Stimulated activated CD8-positive, alpha-beta memory T cell treated with anti-CD3 and anti-CD28 coated beads, Interleukin-15, amount 100 ng/mL, for 48 hours (primary cell): ENCODE results near the gene MRPS7.

Source experiments
- DNase-seq, 2 donors: peaks; one replicate each; pipeline ENCODE4 v3.0.0-alpha.2; 2020; ENCODE audit warnings: low read depth in 2 of 2

Gene MRPS7

DNA sequence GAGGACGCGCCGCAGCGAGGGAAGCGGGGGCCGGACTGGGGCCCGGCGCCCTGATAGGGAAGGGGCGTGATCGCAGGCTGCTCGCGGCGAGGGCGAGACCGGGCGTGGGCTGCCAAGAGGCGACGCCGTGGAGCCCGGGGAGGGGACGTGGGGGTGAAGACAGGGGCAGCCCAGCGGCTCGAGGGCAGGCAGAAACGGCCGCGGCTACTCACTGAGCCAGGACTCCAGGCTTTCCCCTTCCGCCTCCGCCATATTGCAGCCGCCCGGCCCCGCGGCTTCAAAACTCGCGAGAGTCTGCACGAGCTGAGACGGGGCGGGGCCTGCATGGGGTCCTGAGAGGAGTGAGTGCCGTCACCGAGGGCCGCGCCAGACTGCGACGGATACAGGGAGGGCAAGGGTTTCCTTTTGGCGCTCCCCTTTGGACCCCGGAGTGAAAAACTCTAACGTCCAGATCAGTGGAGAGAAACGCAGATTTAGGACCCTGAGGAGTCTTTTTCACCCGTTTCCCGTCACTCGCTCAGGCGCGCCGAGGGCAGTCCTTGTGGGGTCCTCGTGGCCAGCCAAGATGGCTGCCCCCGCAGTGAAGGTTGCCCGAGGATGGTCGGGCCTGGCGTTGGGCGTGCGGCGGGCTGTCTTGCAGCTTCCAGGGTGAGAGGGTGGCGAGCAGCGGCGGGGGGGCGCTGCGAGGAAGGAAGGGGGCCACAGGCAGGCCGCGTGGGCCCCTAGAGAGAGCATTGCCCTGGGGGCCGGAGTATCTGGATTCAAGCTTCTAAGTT is at the start of gene MRPS7, which contains the start of gene GGA3:
Gene MRPS7, plus strand, starts transcription at position 544 of the 776 bp plus-strand sequence. Its CDS starts 22 bp downstream, at position 566.
Gene GGA3, minus strand, starts transcription at position 271 of the 776 bp plus-strand sequence. Its CDS starts 19 bp downstream, at position 252.
- DNase-seq: peak; percentile 90 to 92

DNA sequence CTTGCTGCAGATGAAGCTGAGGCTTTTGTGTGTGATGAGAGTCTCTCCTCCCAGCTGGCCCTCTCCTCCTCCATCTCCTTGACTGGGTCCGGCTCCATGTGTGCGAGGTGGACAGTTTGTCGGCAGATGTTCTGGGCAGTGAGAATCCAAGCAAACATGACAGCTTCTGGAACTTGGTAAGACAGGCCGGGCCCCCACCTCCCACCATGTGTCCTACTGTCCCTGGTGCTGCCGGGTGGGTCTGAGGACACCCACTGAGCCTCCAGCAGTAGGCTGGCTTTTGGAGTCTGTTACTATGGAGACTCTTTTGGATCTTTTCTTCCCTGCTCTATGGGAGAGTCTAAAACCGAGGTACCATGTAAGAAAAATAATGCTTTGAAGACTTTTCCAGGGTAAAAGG is 43.5 kb upstream of the MRPS7 start:
- DNase-seq: no peak

DNA sequence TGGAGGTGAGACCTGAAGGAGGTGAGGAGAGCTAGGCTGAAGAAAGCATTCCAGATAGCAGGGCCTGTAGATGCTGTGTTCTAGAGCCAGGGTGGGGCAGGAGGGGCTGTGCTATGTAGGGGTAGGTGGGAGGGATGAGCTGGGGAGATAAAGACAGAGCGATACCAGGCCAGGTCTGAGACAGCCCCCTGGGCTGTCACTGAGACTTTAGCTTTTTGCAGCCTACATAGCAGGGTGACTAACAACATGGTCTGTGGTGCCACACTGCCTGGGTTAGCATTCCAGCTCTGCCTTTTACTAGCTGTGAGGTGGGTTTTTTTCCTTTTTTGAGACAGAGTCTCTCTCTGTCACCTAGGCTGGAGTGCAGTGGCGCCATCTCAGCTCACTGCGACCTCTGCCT is 41.9 kb upstream of the MRPS7 start:
- no peak for DNase-seq

DNA sequence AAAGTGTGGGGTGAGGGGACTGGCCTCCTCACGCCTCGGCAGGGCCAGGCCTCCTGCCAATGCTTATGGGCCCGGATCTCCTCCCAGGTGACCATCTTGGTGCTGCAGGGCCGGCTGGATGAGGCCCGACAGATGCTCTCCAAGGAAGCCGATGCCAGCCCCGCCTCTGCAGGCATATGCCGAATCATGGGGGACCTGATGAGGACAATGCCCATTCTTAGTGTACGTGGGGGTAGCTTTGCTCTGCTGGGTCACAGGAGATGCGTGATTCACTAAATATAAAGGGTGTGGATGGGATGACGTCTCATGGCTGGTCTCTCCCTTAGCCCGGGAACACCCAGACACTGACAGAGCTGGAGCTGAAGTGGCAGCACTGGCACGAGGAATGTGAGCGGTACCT is 36.7 kb upstream of the MRPS7 start:
- DNase-seq: no peak

DNA sequence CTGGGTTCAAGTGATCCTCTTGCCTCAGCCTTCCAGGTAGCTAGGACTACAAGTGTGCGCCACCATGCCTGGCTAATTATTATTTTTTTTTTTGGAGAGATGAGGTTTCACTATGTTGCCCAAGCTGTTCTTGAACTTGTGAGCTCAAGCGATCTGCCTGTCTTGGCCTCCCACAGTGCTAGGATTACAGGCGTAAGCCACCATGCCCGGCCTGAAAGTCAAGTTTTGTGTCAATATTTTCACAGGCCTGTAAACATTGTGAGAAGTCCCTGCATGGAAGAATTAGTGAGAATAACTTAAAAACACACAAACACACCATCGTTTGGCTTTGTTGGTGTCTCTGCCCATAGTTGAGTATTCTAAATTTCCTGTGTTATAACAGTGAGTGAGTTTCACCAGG is 34.0 kb upstream of the MRPS7 start:
- no peak for DNase-seq

DNA sequence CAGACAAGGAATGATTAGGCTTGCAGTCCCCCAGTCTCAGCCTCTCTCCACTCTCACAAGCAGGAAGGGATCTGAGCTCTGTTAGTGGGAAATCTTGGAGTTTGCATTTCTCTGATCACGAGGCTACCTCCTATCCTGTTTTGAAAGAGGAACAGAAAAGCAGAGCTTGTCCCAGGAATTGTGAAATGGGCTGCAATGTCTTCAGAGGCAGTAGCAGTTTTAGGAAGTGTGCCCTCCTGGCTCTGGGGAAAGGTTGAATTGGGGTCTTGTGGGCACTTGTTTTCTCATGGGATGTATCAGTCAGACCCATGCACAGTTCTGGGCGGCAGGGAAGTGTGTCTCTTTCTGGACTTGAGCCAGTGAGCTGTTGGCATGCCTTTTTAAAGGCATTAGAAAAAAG is 33.4 kb upstream of the MRPS7 start:
- no peak for DNase-seq

DNA sequence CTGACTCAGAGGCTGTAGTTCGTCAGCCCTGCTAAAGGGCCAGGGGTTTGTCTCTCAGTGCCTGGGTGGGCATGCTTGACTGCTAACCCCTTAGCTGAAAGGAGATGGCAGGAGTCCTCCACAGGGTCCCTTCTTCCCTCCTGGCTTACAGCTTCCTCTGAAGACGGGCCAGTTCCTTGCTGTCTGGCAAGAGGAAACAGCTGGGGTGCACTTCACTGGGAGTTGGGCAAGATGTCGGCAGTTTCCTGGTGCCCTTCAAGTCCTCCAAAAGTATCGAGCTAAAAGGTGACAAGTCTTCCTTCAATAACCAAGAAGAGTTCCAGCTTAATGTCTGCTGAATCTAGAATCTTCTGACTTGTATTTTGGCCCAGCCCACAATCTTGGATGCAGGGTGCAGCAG is 32.8 kb upstream of the MRPS7 start:
- DNase-seq: no peak

DNA sequence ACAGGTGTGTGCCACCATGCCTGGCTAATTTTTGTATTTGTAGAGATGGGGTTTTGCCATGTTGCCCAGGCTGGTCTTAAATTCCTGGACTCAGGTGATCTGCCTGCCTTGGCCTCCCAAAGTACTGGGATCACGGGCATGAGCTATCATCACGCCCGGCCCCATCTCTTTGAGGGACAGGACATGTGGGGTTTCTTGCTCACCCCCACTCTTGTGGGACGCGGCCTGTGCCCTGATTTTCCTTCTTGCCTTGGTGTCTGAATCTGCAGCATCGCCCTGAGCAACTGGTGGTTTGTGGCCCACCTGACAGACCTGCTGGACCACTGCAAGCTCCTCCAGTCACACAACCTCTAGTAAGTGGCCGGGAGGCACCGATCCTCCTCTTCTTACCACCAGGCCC is 30.6 kb upstream of the MRPS7 start:
- no peak for DNase-seq

DNA sequence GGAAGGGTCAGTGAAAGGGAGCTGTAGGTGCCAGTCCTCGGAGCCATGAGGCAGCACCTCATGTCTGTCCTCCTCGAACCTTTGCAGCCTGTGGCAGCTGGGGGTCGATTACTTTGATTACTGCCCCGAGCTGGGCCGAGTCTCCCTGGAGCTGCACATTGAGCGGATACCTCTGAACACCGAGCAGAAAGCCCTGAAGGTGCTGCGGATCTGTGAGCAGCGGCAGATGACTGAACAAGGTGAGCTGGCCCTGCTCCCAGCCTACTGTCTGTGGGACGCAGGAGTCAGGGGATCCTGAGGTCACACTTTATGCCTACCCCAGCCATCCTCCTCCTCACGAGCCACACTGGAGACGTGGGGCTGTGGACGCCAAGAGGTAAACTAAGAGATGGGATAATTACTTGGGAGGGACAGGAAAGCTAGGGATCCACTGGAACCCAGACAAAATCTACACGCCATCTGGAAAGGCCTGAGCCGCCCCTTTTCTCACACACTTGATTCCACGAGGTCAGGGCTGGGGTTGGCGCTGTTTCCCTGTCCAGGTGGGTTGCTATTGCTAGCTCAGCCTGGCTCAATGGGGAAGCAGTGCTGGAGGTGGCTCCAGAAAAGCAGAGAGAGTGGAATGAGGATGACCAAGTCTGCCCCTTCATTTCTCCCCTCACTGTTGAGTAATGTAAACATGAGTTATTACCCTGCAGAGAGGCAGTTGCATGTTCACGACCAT is 29.8 kb upstream of the MRPS7 start:
- DNase-seq: no peak

DNA sequence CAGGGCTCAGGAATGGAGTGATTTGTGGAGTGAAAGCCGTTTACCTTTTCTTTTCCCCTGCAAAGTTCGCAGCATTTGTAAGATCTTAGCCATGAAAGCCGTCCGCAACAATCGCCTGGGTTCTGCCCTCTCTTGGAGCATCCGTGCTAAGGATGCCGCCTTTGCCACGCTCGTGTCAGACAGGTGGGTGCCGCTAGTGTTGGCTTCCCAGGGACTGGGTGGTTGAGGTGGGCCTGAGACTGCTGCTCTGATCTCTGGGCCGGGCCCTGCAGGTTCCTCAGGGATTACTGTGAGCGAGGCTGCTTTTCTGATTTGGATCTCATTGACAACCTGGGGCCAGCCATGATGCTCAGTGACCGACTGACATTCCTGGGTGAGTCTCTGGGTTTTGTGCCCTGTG is 28.9 kb upstream of the MRPS7 start:
- DNase-seq: no peak

DNA sequence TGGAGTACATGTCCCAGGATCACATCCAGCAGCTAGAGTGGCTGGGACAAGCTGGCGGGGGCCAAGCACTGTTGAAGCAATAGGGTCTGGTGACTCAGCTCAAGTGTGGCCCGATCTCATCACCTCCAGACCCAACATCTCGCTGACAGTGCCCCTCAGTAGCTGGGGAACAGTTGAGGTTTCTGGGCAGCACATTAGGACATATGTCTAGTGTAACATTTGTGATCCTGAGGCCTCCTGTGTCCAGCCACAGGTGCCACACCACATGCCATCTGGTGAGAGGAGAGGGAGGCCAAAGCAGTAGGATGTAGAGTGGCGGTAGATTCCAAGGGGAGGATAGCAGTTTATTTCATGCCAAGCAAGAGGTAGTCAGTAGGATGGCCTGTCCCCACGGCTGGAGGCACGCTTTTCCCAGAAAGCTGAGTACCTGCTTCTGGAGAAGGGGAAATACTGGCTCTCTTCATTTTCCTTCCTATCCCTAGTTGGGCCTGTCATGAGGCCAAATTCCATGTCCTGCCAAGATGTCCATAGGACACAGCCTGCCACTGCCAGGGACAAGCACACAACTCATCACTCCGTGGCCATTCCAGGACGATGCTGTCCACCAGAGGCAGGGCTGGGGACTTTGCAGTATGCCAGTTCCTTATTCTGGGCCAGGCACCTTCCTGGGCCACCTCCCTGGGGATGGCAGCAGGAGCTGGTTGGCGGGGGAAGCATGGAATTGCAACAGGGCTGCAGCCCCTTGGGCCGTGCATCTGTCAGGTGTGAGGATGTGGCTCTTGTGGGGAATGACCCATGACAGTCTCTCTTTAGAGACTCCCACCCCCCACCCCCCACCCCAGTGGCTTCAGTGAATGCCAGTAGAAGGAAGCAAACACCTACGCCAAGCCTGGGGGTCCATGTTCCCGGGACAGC is 24.3 kb upstream of the MRPS7 start:
- no peak for DNase-seq

DNA sequence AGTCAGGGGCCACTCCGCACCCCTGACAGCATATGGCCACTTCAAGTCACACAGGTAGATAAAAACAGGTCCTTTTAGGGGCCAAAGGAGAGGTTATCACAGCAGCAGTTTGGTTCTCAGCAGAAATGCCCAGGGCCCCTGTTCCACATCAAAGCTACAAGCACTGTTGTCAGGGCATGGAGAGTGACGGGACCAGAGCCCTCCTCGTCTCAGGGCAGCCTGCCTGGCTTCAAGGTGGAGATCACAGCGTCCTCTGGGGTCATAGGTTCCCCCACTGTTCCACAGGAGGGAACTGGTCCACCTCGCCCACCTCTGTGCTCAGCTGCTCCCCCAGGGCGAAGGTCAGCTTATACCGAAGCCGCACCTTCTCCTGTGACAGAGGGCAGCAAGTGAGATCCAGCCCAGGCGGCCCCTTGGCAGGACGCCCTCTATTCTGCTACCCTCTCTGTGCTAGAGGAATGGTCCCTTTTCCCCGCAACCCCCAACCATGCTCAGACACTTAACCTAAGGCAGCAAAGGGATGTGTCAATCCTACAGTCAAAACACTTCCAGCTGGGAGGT is 23.6 kb upstream of the MRPS7 start:
- no peak for DNase-seq

DNA sequence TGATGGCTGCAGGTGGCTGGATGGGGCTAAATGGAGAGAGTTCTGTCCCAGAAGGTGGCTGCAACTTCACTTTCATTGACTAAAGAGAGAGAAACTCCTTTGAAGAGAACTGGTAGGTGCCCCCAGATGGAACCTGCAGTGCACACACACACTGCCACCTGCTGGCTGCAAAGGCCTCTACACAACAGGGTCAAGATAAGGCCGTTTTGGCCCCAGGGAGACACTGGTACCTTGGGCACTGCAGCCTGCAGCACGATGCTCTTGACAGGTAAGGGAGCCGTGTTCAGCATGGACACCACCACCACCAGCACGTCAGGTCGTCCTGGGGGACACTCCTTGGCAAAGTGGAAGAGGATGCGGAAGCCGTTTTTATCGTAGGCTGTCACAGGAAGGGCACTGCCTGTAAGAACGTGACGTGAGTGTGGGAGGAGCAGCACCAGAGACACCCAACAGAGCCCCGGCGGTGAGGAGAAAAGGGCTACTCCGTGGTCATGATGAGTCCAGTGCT is 22.9 kb upstream of the MRPS7 start:
- DNase-seq: no peak

DNA sequence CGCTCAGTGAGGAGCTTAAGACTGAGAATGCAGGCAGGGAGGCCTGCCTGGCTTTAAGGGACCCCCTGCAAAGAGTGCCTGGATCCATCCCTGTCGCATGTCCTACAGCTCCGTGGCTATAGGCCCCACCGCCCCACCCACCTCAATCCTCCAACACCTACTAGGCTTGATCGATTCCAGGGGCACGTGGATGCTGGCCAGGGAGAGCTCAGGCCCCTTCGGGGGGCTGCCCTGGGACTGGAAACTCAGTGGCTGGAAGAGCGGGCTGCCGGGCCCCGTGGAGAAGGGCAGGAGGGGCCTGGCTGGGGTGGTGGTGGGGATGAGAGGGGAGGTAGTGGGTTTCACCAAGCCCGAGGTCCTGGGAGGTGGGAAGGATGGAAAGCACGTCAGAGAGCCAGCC is 22.5 kb upstream of the MRPS7 start:
- DNase-seq: no peak

DNA sequence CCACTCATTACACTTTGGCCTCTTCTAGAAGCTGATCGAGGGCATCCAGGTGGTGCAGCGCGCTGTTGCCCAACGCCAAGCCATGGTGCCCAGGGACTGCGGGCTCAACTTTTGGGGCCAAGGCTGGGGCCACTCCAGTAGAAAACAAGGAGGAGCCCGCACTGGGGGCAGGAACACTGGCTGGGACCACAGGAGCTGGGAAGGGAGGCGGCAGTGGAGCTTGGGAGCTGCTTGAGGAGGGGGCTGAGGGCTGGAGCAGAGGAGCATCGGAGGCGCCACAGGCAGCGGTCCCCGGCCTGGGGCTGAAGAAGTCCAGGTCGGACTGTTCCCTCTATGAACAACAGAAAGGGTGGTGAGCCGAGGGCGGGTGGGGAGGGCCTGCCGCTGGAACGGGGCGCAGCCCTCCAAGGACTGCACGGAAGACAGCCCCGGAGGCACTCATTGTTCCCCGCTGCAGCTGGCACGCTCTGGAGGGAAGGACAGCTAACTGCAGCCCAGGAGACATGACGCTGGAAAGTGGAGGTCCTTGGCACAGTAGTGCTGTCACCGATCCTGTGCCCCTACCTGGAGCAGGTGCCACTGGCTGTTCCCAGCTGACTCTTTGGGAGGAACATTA is 21.8 kb upstream of the MRPS7 start:
- no peak for DNase-seq

DNA sequence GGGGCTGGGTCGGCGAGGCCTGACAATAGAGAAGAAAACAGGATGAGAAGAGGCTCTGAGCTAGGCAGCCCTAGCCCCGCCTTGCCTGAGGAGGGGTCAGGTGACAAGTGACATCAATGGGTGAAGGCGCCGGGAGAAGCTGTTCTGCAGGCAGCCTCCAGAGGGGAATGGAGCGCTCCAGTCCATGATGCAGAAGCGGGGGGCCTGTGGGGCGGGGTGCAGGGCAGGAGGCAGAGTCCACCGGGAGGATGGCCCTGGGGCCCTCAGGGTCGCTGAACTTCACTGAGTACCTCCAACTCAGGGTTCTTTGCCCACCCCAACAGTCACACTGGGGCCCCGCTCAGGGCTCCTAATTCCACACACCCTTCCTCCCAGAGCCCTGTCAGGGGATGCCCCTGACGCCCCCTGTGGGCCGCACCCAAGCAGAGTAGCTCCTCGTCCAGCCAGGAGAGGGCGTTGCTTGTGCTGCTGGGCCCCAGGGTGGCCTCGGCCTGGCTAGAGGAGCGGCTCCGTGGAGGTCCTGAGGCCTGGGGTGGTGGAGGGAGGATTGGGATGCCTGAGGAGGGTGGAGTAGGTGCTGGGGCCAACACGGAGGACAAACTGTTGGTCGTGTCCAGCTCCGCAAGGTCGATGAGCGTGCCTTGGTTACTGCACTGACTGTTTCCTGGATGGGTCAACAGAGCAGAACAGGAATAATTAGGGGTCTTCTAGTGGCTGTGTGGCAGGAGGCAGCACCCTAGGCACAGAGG is 21.1 kb upstream of the MRPS7 start:
- no peak for DNase-seq

DNA sequence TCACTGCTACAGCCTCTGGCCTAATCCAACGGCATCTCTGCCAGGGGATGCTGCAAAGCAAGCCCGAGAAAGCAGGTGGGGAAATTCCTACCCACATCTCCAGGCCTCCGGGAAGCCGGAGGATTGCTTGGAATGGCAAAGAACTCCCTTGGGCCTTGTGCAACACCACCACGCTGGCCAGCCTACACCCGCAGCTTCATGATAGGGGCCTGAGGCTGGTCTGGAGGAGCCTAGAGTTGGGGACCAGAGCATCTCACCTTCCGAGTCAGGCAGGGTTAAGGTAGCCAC is 20.6 kb upstream of the MRPS7 start:
- no peak for DNase-seq

DNA sequence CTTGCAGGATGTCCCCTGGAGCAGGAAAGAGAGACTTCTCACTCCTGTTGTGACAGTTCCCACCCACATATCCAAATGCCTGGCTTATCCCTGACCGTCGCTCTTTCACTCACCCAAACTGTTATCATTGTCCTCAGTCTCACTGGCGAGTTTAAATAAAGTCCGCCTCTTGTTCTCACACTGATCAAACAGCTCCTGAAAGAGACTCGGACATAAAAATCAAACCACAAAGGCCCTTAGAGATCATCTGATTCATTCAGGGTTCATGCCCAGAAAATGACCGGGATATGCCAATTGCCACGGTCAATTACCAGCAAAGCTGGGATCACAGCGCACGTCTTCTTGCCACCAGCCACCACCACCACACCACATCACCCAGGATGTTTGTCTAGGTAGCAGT is 20.2 kb upstream of the MRPS7 start:
- no peak for DNase-seq

DNA sequence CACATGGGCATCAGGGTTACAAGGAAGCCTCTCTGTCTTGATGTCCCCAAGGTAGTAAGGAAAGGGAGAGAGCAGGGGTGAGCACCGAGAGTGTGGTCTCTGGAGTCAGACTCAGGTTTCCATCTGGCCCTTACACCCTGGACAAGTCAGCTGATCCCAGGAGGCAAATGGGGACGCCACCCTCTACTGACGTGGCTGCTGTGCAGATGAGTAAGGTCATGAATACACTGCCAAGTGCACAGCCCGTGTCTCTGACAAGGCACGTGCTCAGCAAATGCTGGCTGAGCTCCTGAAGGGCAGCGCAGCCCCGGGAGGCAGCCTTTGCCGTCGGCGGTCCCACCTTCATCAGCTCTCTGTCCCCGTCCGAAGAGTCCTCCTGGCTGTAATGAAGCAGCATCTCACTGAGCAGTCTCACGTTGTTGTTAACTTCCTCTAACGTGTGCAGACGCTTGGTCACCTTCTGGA is 19.7 kb upstream of the MRPS7 start:
- DNase-seq: no peak

DNA sequence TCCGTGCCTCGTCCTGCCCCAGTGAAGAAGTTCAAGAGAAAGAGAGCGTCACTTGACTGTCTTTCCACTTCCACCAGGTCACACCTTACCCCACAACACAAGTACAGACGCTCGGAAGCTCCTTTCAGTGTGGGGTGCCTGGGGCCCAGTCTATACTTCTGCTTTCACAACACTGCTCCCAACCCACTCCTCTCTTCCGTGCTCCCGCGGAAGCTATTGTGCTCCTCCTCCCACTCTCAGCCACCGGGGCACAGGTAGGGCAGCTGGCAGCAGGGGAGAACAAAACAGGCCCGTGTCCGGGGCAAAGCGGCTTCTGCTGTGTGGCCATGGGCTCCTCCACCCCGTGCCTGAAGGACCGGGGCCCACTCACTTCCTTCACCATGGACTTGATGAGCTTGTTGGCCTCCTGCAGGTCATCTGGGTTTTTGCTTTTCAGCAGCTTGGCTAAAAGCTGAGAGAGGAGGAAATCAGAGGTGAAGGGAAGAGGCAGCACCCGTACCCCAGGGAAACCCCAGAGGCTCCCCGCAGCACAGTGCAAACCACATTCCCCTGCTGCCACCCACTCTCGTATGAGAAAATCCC is 19.1 kb upstream of the MRPS7 start:
- no peak for DNase-seq
